Stimulated activated CD4-positive, alpha-beta T cell treated with anti-CD3 and anti-CD28 coated beads, TNF-alpha, amount 100 ng/mL, for 48 hours (primary cell): ENCODE measurements around the gene BCAR3.

ENCODE experiments used
- DNase-seq, 3 donors: peaks; one replicate each; pipeline ENCODE4 v3.0.0-alpha.2; 2020; ENCODE audit warnings: low read depth in 3 of 3

The BCAR3 gene

DNA sequence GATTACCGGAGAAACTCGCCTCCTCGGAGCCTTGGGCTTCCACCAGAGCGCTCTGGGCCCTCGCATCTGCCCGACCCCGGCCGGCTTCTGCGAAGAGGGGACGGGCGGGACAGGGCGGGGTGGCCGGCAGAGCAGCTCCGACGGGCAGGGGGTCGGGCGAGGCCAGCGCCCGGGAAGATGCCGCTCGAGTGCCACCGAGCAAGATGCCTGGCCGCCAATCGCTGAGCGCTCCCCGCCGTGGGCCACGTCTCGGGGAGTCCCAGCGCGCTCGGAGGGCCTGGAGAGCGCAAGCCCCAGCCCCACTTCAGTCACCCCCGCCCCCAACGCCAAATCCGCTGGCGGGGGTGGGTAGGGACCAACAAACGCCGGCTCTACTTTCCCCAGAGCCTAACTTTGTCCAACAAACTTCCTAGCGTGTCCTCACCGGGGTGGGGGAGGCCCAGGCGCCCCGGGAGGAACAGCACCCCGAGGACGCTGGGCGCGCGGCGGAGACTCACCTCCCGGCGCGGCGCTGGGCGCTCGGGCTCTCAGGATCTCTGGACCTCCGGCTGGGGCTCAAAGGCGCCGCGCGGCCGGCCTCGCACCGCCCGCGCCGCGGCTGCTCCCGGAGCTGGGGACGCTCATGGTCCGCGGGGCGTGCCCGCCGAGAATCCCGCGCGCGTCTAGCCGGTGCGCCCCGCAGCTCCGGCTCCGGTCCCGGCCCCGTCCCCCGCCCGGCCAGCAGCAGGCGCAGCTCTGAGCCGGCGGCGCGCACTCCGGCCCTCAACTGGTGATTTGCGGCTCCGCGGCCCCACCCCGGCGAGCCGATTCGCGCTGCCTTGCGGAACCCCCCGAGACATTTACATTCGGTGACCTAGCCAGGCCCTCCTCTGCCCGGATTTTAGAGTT, at the start of gene BCAR3:
Gene BCAR3, minus strand, starts transcription at position 737 of the 888 bp plus-strand sequence. CDS start 6,907 bp downstream, outside the sequence.
- peak in 1 of 3 donors; percentile 39 for DNase-seq

DNA sequence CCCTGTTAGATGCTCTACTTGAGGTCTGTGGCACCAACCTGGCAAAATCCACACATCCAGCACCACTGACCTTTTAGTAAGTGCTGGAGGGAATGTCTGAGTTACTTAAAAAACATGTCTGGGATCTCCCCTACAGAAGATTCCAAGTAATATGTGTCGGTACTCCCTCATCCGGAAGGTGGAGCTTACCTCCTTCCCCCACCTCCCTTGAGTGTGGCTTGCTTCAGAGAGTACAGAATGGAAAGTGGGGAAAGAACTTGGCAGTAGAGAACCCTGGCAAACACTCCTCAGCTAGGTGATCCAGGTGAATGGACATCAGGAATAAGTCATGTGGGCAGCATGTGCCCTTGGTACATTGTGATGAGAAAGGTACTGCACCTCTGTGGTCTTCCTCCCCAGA, 49.0 kb upstream of the BCAR3 start:
- DNase-seq = no peak

DNA sequence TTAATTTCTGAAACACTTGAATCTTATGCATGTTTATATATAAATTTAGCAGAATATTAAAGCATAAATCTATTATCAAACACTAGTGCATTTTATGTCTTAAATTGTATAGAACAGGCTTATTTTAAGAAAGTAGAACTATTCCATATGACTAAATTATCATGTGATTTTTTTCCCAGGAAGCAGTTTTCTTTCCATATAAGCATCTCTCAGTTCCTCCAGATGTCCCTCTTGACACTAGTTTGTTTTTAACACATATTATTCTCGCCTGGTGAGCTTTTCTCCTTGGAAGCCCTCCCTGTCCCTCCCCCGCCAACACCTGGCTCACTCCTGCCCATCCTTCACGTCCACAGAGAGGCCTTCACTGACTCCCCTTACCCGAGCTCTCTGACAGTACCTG, 48.3 kb upstream of the BCAR3 start:
- no peak for DNase-seq

DNA sequence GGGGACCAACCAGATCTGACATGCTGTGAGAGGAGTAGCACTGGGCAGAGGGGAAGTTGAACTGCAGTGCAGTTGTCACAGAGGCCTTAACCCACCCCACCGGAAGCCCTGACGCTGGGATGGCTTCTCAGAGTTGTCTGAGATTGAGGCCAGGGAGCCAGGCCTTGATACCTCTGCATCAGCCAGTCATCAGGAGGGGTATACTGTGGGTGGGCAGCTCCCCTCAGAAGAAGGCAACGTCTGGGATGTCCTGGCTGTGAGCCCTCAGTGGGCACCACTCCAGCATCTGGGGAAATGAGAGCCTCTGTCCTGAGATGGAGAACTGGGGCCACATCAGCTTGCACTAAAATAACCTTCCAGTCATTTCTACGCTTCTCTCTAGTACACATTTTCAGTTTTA, 47.9 kb upstream of the BCAR3 start:
- DNase-seq = no peak

GRCh38 chr1:93728480-93729131, 47.0 kb upstream of the BCAR3 start:
- no peak for DNase-seq

- no peak for DNase-seq
Measured at GRCh38 chr1:93723733-93724270, 42.2 kb upstream of the BCAR3 start.

DNA sequence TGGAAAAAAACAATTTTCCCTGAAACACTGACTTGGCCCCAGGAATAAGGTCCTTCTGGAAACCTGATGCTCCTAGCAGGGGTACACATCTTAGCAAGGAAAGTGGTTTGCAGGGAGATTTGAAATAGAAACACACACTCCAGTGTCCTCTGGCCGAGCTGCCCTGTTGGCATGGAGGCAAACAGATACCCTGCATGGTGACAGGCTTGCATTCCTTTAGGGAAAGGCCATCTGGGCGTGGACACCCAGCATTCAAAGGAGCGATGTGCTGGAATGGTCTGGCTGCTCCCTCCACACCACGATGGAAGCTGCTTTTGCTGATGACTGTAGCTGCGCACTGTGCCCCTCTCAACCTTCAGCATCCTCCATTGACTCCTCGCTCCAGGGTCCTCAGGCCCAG, 41.5 kb upstream of the BCAR3 start:
- DNase-seq = no peak

DNA sequence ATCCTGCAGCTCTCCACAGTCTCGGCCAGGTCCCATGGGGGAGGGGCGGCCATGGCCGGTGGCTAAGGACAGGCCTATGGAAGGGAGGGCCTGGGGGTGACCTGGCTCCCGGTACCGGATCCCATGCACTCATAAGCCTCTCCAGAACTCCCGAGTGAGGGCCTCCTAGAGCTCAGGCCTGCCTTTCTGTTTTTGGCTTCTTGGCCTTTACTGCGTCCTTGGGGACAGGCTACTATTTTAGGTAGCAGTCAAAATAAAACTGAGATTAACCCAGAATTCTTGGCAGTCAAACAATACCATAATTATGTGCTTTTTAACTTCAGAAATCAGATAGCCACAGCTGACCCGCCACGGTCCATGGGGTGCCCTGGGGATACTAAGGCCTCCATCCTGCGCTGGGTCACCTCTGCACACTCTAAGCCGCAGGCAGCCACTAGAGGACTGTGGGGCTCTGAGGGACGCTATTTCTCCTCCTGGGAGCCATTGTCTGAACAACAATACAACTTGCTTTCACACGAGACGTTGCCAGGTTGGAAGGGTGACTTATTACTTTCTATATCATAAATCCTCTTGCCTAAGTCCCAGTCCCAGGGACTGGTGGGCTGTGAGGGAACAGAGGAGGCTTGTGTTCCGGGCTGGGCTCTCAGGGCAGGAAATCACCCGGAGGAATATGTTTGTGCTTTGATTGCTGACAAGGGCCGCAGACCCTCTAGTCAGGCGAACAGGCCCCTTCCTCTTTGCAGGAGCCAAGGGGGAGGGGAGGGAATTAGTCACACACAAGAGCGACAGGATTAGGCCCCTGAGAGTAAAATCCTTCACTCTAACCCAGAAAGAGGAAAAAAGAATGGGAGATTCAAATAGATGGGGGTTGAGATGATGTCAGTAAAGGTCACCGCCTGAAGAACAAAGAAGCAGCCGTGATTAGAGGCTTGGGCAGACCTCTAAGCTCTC, 40.7 kb upstream of the BCAR3 start:
- DNase-seq = no peak

- DNase-seq = no peak
Measured at GRCh38 chr1:93720956-93721626, 39.5 kb upstream of the BCAR3 start.

- DNase-seq = no peak
Measured at GRCh38 chr1:93717640-93718039, 36.0 kb upstream of the BCAR3 start.

- DNase-seq = peak in 2 of 3 donors; percentile 36 to 43
Measured at GRCh38 chr1:93716941-93717368, 35.3 kb upstream of the BCAR3 start.

- DNase-seq = no peak
Measured at GRCh38 chr1:93716163-93716562, 34.5 kb upstream of the BCAR3 start.

GRCh38 chr1:93715529-93716126, 34.0 kb upstream of the BCAR3 start:
- DNase-seq = peak in 1 of 3 donors; percentile 29

- no peak for DNase-seq
Measured at GRCh38 chr1:93714356-93714755, 32.7 kb upstream of the BCAR3 start.

DNA sequence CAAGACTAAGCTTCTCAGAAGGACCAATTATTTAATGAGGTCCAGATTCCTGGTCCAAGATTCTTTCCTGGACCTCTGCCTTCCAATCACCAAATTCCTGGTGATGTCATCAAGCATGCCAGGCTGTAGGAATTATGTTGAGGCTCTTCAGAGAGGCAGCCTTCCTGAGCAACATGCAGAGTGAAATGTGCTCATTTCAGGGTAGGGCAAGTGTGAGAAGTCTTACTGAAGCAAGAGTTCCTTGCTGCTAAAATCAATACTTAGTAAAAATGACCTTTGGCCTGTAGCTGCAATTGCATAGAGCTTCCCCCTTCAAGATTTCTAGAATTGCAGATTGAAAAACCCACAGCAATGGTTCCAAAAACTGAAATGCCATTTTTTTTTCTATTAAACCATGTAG, 31.7 kb upstream of the BCAR3 start:
- DNase-seq = no peak

DNA sequence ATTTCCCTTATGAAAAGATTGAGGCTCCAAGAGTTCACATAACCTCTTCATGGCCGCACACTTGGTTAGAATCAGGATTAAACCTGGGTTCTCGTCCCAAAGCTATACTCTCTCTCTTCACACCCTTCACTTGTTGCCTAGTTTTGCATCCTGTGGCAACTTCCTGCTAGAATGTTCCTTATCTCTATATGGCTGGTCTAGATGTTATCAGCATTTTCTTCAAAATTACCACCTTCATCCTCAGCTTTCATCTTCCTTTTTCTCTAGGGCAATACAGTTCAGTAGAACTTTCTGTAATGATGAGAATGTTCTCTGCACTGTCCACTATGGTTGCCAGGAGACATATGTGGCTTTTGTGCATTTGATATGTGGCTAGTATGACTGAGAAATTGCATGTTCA, 31.1 kb upstream of the BCAR3 start:
- no peak for DNase-seq

- no peak for DNase-seq
Measured at GRCh38 chr1:93710499-93711453, 29.1 kb upstream of the BCAR3 start.

GRCh38 chr1:93708734-93709481, 27.3 kb upstream of the BCAR3 start:
- no peak for DNase-seq

DNA sequence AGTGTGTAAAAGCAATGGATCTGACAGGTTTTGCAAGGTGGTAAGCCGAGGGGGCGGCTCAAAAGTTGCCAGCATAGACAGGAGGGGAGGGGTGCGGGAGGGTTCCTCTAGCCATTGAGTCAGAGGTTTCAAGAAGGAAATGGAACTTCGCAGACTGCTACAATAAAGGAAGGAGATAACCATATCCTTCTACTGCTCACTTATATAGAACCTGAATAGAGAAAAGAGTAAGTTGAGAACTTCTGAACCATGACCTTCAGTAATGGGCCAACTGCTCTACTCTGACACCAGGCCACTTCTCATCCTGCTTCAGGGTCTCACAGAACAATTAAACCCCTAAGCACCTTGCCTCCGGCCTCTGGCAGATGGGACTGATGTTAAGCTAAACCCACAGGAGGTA, 26.3 kb upstream of the BCAR3 start:
- DNase-seq = peak in 2 of 3 donors; percentile 35 to 47
